HG02610 (cell line): ENCODE data around the gene G3BP1.
"Not testable (repeated sequence)": the region's sequence is repeated elsewhere in the genome, so short reads cannot be mapped to it uniquely, and the experiment has no call there.

Experiments
- ATAC-seq: cut with Tn5 transposase; IDR thresholded peaks from one replicate; pipeline ENCODE4 v1.9.1; 2021; ENCODE audit warnings: mild to moderate bottlenecking, moderate library complexity; ENCODE audit not compliant: unreplicated experiment

The G3BP1 gene

DNA sequence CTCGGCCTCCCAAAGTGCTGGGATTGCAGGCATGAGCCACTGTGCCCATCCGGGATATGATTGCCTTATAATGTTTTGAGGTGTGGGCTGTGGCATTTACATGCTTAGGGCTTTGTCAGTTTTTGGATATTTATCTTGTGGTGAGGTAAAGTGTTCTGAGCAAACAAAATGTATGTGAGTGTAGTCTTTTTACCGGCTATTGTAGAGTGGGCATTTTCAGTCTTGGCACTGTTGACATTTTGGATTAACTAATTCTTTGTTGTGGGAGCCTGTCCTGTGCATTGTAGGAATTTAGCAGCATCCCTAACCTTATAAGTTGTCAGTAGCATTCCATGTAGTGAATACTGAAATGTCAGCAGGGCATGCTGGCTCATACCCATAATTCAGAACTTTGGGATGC is 21.6 kb downstream of the G3BP1 start:
- ATAC-seq, result no peak

DNA sequence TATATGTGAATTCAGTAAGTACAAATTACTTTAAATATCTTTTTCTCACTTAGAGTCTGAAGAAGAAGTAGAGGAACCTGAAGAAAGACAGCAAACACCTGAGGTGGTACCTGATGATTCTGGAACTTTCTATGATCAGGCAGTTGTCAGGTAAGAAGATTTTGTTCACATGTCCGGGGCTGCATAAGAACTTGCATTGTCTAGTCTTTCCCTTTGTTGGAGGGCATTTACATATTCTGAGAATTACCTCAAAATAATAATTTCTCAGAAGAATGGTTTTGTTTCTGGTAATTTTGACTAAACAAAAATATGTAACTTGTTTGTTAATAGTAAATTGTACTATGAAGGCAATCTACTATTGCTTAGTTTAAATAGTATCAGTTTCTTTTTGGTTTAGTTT is 23.7 kb downstream of the G3BP1 start:
- ATAC-seq, result no peak

DNA sequence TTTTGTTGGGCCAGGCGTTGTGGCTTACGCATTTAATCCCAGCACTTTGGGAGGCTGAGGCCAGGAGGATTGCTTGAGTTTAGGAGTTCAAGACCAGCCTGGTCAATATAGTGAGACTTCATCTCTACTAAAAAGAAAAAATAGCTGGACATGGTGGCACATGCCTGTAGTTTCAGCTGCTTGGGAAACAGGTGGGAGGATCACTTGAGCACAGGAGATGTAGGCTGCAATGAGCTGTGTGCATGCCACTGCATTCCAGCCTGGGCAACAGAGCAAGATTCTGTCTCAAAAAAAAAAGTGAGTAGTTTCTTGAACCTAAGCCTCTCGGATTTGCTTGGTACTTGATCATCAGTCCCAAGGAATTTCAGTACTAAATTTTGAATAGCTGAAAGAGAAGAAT is 26.9 kb downstream of the G3BP1 start:
- ATAC-seq, result no peak

DNA sequence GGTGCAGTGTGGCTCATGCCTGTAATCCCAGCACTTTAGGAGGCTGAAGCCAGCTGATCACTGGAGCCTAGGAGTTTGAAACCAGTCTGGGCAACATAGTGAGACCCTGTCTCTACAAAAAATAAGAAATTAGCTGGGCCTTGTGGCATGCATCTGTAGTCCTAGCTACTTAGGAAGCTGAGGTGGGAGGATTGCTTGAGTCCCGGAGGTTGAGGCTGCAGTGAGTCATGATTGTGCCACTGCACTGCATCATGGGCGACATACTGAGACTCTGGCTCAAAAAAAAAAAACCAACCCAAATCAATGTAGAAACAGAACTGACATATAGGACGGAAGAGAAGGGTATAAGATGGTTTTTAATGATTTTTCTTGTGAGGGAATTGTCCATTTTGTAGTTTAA is 27.7 kb downstream of the G3BP1 start:
- no peak for ATAC-seq

DNA sequence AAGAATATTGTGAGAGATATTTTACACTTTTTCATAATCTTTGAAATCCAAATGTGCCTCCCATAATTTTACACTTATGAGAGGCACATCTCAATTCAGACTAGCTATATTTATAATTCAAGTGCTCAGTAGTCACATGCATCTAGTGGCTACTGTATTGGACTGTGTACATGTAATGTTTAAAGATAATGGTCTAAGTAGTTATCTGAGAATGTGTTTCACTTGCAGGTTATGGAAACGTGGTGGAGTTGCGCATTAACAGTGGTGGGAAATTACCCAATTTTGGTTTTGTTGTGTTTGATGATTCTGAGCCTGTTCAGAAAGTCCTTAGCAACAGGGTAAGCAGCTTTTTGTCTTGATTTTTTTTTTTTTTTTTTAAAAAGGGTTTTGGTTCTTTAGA is 28.8 kb downstream of the G3BP1 start:
- ATAC-seq, result no peak

DNA sequence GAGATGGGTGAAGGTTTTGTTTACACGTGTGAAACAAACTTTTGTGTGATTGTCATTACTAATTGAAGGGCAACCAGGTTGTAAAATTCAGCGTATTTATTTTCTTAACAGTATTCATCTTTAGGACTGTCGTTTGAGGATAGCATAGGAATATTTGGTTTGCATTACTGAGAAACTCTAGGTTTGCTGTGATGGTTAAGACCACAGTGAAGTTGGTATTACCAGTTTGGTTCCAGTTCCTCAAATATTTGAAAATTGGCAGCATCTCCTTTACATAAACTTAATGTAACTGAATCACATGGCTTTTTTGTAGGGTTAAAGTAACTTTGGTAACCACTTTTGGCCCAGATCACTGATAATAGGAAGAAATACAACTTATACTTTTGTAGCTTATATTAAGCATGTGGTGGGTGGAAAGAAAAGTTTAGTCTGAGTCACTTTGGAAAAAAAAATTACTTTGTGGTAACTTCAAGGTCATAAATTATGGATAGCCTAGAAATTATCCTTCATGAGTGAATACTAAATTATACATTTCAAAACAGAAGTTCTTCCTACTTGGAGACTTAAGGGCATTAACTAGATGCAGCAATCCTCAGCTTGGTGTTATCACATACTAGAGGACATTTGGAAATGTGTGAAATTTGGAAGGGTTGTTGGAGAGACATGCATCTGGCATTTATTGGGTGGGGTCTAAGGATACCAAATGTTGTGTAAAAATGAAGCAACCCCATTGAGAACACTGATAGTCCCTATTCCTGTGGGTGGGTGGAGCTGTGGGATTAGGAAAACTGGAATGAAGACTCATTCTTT is 33.9 kb downstream of the G3BP1 start:
- no peak for ATAC-seq

DNA sequence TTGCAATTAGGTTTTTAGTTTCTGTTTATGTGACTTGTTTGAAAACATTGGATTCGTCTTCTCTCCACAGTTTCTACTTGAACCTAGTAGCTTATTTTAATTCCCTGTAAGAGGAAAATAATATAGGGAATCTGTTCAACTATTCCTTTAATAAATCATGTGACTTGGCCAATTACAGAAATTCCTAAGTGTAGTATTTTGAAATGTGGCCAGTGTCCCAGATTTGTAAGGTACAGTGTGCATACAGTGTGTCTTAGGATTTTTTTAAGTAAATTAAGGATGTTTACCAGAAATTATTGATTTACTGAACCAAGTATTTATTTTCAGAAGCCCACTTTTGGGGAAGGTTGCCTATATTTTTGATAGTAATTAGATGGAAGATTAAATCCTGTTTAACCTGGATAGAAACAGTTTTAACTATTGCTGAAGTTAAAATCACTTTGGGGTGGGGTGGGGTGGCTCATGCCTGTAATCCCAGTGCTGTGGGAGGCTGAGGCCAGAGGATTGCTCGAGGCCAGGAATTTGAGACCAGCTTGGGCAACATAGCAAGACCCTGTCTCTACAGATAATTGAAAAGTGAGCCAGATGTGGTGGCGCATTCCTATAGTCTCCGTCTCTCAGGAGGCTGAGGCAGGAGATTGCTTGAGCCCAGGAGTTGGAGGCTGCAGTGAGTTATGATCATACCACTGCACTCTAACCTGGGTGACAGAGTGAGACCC is 36.9 kb downstream of the G3BP1 start:
- ATAC-seq, result no peak

DNA sequence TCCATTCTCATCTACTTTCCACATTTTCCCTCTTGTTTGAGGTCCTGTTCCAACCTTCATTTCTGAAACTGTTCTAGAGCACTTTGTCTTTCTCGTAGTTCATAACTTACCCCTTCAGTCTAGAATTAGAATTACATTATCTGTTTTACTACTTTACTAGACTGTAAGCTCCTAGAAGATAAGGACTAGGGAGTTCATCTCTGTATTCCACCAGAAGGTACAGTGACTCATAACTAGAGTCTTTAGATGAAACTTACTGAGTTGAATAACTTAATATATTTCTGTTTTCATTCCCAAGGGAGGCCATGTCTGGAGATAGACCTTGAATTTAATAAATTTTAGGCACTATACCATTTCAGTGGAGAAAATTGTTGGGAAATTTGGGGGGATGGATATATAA is 38.7 kb downstream of the G3BP1 start:
- peak; percentile 57 for ATAC-seq

DNA sequence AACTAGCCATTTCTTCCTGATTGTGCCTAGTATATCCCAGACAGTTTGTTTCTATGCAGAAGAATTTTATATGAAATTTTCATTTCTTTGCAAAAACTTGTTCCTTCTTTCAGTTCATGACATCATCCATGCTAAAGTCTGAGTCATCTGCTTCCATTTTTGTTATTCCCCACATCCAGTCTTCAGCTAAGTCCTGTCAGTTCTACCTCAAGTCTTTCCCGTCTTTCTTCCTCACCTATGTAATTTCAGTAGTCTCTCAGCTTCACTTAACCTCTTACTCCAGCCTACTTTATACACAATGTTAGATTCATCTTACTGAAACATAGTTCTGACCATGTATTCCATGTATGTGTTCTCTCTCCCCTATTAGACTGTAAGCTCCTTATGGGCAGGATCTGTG is 39.1 kb downstream of the G3BP1 start:
- ATAC-seq, result no peak

DNA sequence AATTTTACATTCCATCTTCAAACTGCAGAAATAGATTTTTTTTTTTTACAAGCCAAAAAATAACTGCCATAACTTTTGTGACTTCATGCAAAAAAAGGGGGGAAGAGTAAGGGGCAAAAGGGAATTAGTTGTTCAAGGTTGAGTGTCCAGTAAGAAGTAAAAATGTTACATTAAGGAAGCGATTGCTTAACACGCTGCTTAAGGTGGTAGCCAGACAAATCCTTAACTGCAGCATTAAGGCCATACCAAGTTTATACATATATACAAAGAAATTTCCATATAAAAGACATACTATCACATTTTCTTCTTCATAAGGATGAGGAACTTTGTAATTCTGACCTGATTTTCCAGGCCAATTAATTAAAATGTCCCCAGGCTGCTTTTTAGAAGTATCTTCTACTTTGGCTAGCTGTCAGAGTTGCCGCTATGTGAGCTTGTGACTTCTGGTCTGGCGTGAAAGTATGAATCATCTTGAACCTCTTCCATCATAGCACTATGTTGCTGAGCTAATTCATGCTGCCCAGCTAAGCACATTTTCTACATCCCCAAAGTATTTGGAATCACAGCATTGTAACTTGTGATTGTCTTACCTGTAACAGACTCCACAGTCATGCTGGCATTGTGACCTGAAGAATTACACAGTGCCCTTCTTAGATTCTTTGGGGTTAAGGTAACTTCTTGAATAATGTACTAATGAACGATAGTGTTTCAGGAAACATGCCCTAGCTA is 40.0 kb downstream of the G3BP1 start:
- ATAC-seq, result no peak

DNA sequence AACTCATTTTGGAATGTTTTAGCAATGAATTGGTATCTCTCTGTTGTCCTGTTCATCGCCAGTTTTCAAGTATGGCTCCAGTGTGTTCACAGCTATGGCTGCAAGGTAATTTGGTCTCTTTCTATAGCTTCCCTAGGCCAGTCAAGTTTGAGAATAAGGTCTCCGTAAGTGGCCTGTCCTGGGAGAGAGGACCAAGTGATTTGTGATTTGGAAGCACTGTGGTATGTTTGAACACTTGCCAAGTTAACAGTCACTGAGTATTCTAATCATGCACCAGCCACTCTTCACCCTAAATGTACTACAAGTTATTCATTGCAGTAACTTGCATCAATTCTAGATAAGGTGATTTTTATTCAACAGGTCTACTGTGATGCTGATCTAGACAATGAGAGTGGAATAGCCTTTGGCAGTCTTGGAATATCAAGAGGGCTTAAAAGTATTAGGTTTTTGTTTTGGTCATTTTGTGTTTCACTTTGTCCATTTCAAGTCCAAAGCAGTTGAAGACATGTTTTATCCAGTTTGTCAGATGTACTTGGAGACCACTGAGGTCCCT is 41.1 kb downstream of the G3BP1 start:
- ATAC-seq, result no peak

DNA sequence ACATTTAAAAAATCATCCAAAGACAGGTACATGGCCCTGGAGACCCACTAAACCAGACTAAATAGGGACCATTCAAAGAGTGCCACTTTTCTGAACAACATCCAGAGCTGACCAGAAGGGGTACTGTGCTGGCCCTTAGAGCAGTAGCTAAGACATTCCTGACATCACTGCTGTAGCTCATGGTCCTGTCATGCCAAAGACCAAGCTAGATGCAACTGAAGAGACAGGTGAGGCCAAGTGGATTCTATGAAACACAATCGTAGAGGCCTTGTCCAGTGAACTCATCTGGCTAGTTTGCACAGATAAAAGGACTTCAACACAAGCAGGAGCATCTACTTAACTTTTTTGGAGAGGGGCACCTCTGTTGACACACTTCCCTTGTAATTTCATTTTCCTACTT is 43.3 kb downstream of the G3BP1 start:
- ATAC-seq, result no peak

DNA sequence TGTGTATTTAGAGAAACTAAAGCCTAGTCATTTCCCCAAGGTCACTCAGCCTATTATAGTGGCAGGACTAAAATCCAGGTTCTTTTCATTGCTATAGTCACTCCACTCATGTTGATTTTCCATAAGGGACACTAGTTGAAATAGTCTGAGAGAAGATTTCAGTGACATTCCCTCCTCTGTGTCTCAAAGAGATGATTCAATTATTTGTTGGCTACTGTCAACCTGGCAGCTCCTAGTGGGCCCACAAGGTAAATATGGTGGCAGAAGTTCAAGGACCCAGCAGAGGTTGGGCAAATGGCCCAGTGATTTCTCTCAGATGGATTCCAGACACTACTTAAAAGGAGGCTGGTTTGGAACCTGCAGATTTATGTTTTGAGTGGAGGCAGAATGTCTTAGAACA is 48.1 kb downstream of the G3BP1 start:
- no peak for ATAC-seq

DNA sequence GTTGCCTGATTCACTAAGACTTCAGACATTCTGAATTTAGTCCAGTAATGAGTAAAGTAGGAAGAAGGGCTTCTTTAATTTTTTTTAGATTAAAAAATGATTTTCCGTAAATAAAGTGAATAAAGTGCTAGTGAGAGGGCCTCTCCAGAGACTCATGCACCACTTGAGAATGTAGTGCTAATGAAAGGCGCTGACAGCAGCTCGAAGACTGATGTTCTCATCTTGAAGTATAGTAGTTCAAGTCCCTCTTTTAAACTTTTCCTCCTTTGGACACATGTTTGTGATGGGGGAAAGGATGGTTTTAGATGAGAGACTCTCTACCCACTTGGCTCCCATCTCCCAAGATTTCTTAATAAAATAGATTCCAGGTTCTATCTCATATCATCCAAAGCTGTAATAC is 48.5 kb downstream of the G3BP1 start:
- ATAC-seq, result no peak

DNA sequence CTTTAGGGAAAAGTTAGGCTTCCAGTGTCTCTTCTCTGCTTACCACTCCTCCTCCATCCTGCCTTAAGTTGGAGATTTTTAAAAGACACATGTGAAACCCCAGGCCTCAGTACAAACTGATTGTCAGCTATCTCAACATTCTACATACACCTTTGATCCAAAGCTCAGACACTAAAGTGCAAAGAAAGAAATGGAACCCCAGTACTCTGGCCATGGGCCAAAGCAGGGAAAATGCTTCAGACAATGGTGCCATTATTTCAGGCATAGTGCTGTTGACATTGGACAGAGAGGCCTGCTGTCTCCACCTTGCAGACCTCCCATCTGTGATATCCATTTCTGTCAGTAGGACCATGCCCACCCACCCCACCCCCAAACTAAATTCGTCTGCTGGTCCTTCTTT is 49.1 kb downstream of the G3BP1 start:
- ATAC-seq, result no peak

DNA sequence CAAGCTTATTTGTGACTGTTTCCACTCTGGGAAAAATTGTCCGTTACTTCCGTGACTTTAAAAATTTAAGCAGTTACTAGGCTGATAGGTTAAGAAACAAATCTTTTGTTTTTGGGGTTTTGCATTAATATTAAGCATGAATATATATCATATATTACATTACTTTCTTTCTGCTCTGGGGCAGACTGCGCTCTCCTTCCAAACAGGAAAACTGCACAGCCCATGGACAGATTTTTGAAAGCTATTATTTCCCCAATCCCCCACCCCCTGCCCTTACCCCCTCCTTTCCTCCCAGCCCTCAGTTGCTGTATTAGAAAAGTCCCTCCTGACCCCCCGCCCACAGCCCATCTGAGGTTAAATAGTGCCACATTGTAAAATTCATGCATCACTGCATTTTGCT is 50.4 kb downstream of the G3BP1 start:
- no peak for ATAC-seq

DNA sequence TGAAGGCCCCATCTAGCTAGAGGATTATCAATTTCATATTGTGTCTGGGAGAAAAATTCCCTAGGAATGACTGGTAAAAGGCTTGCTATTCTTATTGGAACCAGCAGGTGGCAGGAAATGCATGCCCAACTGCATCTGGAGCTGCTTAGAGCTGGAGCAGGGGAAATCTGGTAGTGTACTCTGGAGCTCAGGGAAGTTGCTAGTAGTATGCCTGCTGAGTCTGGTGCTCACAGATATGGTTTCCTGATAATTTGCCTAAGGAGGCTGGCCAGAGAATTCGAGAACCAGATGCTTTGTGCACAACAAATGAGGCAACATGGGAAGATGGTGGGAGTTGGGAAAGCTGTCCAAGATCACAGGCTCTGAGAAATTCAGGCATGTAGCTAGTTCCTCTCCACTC is 53.7 kb downstream of the G3BP1 start:
- ATAC-seq, result peak; percentile 59

DNA sequence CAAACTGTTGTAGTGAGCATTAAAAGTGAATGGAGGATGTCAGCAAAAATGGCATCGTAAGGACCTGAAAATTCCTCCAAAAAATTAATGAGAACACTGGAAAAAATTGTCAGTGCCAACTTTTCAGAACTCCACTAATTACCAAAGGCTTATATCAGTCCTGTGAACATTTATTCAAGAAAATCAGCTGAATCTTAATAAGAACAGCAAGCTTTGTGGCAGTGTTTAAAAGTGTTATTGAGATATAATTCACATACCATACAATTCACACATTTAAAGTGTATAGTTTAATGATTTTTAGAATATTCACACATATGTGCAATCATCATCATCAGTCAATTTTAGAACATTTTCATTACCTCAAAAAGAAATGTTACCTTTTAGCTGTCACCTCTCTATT is 57.6 kb downstream of the G3BP1 start:
- ATAC-seq, result no peak

DNA sequence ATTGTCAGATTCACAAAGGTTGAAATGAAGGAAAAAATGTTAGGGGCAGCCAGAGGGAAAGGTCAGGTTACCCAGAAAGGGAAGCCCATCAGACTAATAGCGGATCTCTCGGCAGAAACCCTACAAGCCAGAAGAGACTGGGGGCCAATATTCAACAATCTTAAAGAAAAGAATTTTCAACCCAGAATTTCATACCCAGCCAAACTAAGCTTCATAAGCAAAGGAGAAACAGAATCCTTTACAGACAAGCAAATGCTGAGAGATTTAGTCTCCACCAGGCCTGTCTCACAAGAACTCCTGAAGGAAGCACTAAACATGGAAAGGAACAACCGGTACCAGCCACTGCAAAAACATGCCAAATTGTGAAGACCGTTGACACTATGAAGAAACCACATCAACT is 61.1 kb downstream of the G3BP1 start:
- ATAC-seq, result not testable (repeated sequence)

DNA sequence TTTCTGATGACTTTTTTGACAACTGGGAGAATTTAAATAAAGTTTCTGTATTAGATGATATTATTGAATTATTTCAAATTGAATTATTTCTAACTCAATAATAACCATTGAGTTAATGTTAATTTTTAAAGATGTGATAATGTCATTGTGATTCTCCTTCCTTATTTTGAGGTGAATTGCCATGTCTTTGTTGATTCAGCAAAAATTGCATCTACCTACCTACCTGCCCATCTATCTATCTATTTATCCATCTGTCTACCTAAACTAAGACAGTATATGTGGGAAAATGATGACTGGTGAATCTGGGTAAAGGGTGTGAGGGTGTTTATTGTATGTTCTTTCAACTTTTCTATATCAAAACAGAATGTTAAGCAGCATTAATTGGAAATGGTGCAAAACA is 75.0 kb downstream of the G3BP1 start:
- ATAC-seq, result no peak

DNA sequence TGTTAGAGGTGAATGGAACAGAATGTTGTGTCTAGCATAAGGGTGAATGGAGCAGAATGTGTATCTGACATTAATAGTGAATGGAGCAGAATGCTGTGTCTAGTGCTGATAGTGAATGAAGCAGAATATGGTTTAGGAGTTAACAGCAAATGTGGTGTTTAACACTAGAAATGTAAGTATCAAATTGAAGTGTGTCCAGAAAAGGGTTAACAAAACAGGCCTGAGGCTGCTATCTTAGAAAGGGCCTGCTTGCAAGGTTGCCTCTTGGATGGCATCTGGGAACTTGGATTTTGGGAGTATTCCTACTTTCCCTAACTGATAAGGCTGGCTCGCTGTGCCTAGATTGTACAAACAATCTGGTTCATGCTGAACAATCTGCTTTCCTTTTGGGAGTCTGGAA is 76.1 kb downstream of the G3BP1 start:
- no peak for ATAC-seq

DNA sequence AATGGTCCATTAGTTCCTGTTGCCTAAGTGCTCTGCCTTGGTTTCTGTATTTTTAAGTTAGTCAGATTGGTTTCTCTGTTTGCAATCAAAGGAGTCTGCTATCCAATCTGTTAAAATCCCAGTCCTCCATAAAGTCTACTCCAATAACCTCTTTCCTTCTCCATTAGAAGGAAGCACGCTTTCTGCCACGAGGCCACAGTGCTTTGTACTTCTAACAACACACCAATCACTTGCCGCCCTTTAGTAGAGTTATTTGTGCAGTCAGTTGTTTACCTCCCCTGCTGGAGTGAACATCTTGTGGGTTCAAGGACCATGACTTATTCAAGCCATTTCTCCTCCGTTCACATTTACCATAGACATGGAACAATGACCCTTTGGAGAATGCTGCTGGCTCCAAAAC is 83.9 kb downstream of the G3BP1 start:
- ATAC-seq, result no peak
